Kidney (tissue), 14 donors: ENCODE data around the gene KLHL41. TPM values are rescaled to one million over a fixed set of nuclear protein-coding genes. Genes with fewer than 3 reads are reported as not detected.
"Not testable (repeated sequence)": the region's sequence is repeated elsewhere in the genome, so short reads cannot be mapped to it uniquely, and the experiment has no call there.

Experiments used
- DNase-seq, 5 donors: peaks; one replicate each; pipeline ENCODE4 v3.0.0-alpha.2; 2013 to 2020
- FAIRE-seq: peaks from 2 replicates; lab custom pipeline; 2012; peaks lifted over from hg19 to GRCh38; lab: Jason Lieb, UNC
- H3K27ac ChIP-seq, 2 donors: one replicate each; pipeline ENCODE4 v1.7.0; 2013; ENCODE audit warnings: low read depth in 2 of 2, low read length in 2 of 2, inconsistent platforms in 1 of 2
- H3K27me3 ChIP-seq: one replicate; pipeline ENCODE4 v1.7.1; 2013; ENCODE audit warnings: low read length, inconsistent platforms; ENCODE audit not compliant: control insufficient read depth, insufficient read depth
- H3K36me3 ChIP-seq, 3 donors: one replicate each; pipeline versions ENCODE4 v1.7.0 to v1.7.1; 2013; ENCODE audit warnings: low read length in 3 of 3, control low read depth in 1 of 3, inconsistent platforms in 1 of 3; ENCODE audit not compliant: insufficient read depth in 3 of 3, control insufficient read depth in 2 of 3
- H3K4me1 ChIP-seq, 3 donors: one replicate each; pipeline versions ENCODE4 v1.7.0 to v1.7.1; 2013; ENCODE audit warnings: low read length in 3 of 3, inconsistent platforms in 1 of 3, low read depth in 1 of 3; ENCODE audit not compliant: control insufficient read depth in 2 of 3, insufficient read depth in 2 of 3
- H3K4me3 ChIP-seq, 3 donors: one replicate each; pipeline versions ENCODE4 v1.7.0 to v1.8.1; 2013; ENCODE audit warnings: low read length in 3 of 3, control low read depth in 1 of 3, inconsistent platforms in 1 of 3
- H3K9ac ChIP-seq, 3 donors: one replicate each; pipeline versions ENCODE4 v1.7.0 to v1.7.1; 2013; ENCODE audit warnings: low read length in 3 of 3, control low read depth in 1 of 3, inconsistent platforms in 1 of 3
- H3K9me3 ChIP-seq, 3 donors: one replicate each; pipeline versions ENCODE4 v1.7.0 to v1.7.1; 2013; ENCODE audit warnings: low read length in 3 of 3, control low read depth in 1 of 3, inconsistent platforms in 1 of 3; ENCODE audit not compliant: control insufficient read depth in 2 of 3, insufficient read depth in 1 of 3
- CTCF ChIP-seq: IDR thresholded peaks from 3 replicates; pipeline ENCODE4 v1.5.1; 2012; ENCODE audit warnings: mild to moderate bottlenecking, moderate library complexity, borderline replicate concordance; ENCODE audit not compliant: insufficient read depth; ENCODE audit errors: extremely low read depth
- intact Hi-C: fragments of 100-400 bp; cut with DNase I; formaldehyde crosslinking; loops from one replicate; pipeline ENCODE4 v1.11.1; 2022
- polyA plus RNA-seq: library from polyadenylated mRNA; stranded (reverse); fragments of 350-450 nt; fragmentation: Illumina TruSeq; extraction: RNeasy Lipid Tissue Mini Kit (QIAGEN cat#74804); gene quantifications from one replicate; pipeline ENCODE4 v1.2.3, GENCODE V29; 2014; ENCODE audit warnings: low read depth, low replicate concordance; ENCODE audit not compliant: insufficient read depth
- total RNA-seq: library from RNA; stranded (reverse); fragmentation: NEBNext Ultra II Directional; extraction: Animal tissue kit (Norgen Biotek cat#: 25700); gene quantifications from one replicate; pipeline ENCODE4 v1.2.1, GENCODE V29; 2021
- donor health status: control.
- donor health status: control.
- donor health status: control.
- donor health status: control.
- donor health status: control.
- donor health status: DM: yes; HTN: yes; CAD: no.
- donor health status: Normal renal cell carcinoma (clear cell type).

KLHL41 gene
- total and polyA plus RNA-seq, 2 donors from 2014 or later = 0.71 to 1.8 TPM

- Histone ChIP-seq H3K9me3 (no peaks in the 10 kb centered on the region), H3K4me3 (no peak overlapping the region), H3K4me1 (no peaks in the 10 kb centered on the region), H3K9ac (no peak overlapping the region), H3K36me3 (peaks cover 0 to 7% (median 0%) of the 10 kb centered on the region in 3 donors), H3K27me3 (no peaks in the 10 kb centered on the region), H3K27ac (no peak overlapping the region)
- intact Hi-C loops = no loop called here
- no peak for TF ChIP-seq CTCF
- DNase-seq = no peak
- FAIRE-seq = no peak
These were observed 14.2 kb downstream of the KLHL41 start for GRCh38 chr2:169523681-169524080.

- no peaks in the 10 kb centered on the region for H3K4me1 ChIP-seq
- H3K27me3 ChIP-seq = no peaks in the 10 kb centered on the region
- FAIRE-seq (no peak), DNase-seq (no peak)
- intact Hi-C loops = no loop called here
- no peak for TF ChIP-seq CTCF
- H3K9ac ChIP-seq = no peak overlapping the region
- no peaks in the 10 kb centered on the region for H3K9me3 ChIP-seq
- H3K27ac ChIP-seq = no peak overlapping the region
- H3K36me3 ChIP-seq = peaks cover 2 to 7% (median 5%) of the 10 kb centered on the region in 3 donors
- no peak overlapping the region for H3K4me3 ChIP-seq
These were observed 15.9 kb downstream of the KLHL41 start for GRCh38 chr2:169525434-169525833.

- no peak for TF ChIP-seq CTCF
These were observed 16.9 kb downstream of the KLHL41 start for GRCh38 chr2:169526451-169526850.

GRCh38 chr2:169528271-169528701, 18.8 kb downstream of the KLHL41 start:
- FAIRE-seq (peak; percentile 35), DNase-seq (peak in 4 of 5 donors; percentile 26 to 61 (median 38))
- Histone ChIP-seq H3K4me3 (no peak overlapping the region), H3K36me3 (peaks cover 2 to 5% (median 3%) of the 10 kb centered on the region in 3 donors), H3K27me3 (no peaks in the 10 kb centered on the region), H3K27ac (no peak overlapping the region), H3K9ac (no peak overlapping the region), H3K9me3 (no peaks in the 10 kb centered on the region), H3K4me1 (no peaks in the 10 kb centered on the region)
- TF ChIP-seq CTCF = peak; percentile 81
- intact Hi-C loops = no loop called here

More at GRCh38 chr2:169526451-169526850, 16.9 kb downstream of the KLHL41 start:
- H3K27me3 ChIP-seq = no peaks in the 10 kb centered on the region
- no peak for FAIRE-seq
- peaks cover 2 to 5% (median 3%) of the 10 kb centered on the region in 3 donors for H3K36me3 ChIP-seq
- no peaks in the 10 kb centered on the region for H3K4me1 ChIP-seq
- H3K9me3 ChIP-seq = no peaks in the 10 kb centered on the region
- no peak for DNase-seq
- intact Hi-C loops = no loop called here
- no peak overlapping the region for H3K27ac ChIP-seq
- H3K9ac ChIP-seq = no peak overlapping the region
- H3K4me3 ChIP-seq = no peak overlapping the region

- H3K4me3 ChIP-seq, H3K27me3 ChIP-seq, FAIRE-seq, H3K4me1 ChIP-seq, H3K9ac ChIP-seq, H3K9me3 ChIP-seq, intact Hi-C loops, DNase-seq, H3K27ac ChIP-seq: not testable (repeated sequence)
- H3K36me3 ChIP-seq = peaks cover 0 to 14% (median 0%) of the 10 kb centered on the region in 3 donors
These were observed 30.0 kb downstream of the KLHL41 start for GRCh38 chr2:169539460-169539859.
